HG03095 (cell line): ENCODE measurements around the gene CREB3.

Experiments
- ATAC-seq: cut with Tn5 transposase; IDR thresholded peaks from one replicate; pipeline ENCODE4 v1.9.1; 2021; ENCODE audit warnings: moderate library complexity; ENCODE audit not compliant: unreplicated experiment

Gene CREB3

DNA sequence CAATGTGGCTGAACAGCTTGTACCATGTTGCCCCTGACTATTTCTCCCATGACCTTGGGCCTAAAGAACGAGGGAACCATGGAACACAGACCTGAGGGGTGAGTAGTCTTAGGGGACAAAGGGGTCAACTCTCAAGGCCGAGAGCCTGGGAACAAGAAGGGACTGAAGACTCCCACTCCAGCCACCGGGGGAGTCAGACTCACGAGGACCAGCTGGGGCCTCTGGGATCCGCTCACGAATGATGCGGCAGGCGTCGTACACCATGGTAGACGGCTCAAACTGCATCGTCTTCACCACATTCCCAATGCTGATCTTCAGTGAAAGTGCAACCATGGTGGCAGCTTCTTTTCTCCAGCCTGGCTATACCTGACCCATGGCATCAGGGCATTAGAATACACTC is 7.1 kb upstream of the CREB3 start:
- ATAC-seq, result no peak

- ATAC-seq, result no peak
These were observed 5.5 kb upstream of the CREB3 start for GRCh38 chr9:35726931-35727330.

DNA sequence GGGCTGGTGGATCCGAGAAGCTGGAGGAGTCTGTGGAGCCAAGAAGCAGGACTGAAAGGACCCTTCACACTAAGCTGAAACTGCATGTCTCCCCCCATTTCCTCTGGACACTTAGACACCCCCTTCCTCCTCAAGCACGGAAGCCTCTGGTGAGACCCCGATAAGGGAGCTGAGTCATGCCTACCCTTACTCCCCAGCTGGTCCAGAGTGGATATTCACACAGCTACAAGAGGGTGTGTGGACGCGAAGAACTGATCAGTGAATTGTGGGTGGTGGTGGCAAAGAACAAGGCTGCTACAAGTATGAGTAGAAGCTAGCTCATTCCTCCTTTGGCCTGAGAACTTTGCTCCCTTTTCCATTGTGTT is 4.8 kb upstream of the CREB3 start:
- ATAC-seq, result no peak

DNA sequence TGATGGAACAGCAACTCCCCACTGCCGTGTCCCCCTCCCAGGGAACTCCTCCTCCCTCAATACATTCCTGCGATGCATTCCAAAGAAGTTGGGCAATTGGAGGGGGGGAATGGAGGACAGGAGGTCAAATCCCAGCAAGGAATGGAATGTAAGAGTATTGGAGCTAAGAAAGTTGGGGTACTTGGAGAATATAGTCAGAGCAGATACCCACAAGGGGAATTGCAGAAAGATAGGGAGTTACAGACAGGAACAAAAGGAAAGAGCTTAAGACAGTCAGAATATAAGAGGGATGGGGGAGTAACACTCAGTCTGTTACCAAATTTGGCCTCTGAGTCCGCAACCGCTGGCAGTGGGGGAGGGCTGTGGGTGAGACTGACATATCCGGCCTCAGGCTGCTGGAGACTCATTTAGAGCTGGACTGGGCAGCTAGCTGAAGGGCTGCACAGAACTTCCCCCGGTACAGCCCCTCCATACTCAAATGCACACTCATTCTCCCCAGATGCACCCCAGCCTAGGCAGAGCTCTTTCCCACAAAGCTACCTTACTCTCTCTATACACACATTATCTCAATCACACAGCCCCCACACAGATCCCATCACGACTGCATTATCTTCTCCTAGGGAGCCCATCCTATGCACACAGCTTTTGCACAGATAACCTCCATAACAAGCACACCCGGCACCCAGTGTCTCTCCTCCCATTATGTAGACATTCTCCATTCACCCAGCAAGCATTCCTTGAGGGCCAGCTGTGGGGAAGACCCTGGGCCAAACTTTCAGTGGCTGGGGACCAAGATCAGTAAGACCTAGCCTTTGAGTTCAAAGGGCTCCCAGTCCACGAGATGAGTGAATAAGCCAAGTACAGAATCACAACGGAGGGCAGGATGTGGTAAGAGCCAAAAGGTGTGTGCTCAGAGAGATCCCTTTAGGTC is 4.2 kb upstream of the CREB3 start:
- ATAC-seq, result no peak

- no peak for ATAC-seq
These were observed 3.4 kb upstream of the CREB3 start for GRCh38 chr9:35729101-35729500.

DNA sequence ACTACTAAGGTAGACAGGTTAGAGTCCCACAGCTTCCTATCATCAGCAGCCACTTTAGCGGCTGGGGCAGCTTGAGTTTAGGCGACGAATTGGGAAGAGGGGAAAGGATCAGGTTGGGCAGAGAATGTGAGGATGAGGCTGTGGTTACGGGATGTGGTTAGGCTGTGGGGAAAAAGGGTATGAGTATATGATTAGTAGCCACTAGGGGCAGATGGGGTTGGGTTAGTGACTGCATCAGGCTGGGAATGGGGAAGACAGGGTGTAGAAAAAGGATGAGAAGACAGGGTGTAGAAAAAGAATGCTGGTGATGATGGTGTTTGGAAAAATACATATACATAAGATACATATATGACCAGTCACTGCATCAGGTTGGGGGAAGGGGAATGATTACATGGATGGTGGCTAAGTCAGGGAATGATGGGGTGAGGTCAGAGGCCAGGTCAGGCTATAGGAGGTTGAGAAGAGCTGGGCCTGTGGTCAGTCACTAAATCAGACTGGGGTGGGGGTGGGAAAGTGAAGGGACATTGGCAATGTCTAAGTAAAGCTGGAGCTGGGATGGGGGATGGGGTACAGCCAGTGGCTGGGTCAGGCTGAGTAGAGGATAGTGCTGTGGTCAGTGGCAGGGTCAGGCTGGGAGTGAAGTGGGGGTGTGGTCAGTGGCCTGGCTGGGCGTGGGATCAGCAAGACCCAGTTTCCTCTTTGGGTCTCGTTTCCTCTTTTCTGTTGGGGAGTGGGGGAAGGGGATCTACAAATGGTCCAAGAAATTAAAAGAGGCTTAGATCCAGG is 2.6 kb upstream of the CREB3 start:
- ATAC-seq, result no peak

DNA sequence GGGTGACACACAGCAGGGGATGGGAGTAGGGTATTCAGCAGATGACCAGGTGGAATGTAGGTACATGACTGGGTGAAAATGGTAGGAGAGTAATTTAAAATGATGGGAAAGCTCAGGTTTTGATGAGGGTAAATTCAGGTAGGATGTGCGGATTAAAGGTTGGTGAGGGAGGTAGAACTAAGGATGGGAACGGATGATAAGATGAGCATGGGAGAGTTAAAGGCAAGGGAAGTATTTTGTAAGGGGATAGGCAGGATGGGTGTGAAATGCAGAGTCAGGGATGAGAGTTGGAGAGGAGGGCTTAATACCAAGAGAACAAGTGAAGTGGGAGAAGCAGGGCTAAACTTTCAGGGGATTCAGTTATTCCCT is 2.0 kb upstream of the CREB3 start:
- no peak for ATAC-seq

DNA sequence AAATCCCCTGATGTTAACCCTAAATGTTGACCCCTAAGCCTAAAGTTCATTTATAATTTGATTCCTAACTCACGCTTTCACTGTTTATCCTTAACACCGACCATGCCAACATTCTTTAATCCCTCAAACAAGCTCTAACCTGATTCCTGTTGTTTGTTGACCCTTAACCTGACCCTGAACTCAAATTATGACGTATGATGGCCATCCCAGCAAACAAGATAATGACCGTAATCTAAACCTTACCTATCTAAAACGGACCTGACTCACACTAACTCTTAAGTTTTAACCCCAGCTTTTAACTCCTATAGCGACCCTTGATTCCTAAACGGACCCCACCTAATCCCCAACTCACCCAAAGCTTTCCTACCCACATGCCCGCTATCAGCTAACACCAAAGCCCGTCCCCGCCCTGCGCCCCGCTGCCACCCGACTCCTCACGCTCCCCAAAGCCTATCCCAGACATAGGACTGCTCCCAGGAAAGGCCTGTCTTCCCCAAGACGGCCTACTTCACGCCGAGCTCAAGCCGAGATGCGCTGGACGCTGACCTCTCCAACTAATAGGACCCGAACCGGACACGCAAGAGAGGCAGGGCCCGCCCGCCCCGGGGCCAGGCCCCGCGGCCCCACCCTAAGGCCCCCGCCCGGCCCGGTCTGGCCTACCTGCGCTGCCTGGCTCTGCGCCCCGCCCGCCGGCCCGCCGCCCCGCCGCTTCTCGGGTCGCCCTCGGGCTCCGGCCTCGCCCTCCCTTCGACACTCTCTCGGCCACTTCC is 866 bp upstream of the CREB3 start:
- ATAC-seq, result no peak

DNA sequence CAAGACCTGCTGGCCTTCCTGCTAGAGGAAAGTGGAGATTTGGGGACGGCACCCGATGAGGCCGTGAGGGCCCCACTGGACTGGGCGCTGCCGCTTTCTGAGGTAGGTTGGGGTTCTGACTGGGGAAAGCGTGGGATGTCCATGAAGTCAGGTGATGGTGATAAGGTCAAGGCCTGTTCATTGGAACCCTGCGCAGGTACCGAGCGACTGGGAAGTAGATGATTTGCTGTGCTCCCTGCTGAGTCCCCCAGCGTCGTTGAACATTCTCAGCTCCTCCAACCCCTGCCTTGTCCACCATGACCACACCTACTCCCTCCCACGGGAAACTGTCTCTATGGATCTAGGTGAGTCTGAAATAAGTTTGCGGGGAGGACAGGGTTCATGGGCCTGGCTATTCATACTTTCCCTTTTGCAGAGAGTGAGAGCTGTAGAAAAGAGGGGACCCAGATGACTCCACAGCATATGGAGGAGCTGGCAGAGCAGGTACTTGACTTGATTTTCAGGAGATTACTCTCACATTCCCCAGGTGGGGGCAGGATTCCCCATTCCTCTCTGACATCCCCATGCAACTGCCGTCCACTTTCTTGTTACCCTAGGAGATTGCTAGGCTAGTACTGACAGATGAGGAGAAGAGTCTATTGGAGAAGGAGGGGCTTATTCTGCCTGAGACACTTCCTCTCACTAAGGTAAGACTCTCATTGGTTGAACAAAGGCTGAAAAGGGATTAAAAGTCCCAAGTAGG is 505 bp downstream of the CREB3 start:
- ATAC-seq, result no peak

DNA sequence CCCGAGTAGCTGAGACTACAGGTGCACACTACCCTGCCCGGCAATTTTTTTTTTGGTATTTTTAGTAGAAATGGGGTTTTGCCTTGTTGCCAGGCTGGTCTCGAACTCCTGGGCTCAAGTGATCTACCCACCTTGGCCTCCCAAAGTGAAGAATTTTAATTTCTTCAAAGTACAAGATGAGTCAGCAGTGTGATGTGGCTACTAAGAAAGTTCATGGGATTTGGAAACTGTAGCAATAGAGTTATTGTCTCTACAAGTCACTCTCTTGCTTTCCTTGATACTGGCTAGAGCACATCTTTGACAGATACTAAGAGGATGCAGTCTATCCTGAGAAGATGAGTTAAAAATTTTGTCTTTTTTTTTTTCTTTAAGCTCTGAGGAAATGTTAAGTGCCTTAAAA is 1.6 kb downstream of the CREB3 start:
- no peak for ATAC-seq

- no peak for ATAC-seq
These were observed 3.8 kb downstream of the CREB3 start for GRCh38 chr9:35736201-35736633.

GRCh38 chr9:35737143-35737542 is 4.7 kb downstream of the CREB3 start:
- no peak for ATAC-seq

DNA sequence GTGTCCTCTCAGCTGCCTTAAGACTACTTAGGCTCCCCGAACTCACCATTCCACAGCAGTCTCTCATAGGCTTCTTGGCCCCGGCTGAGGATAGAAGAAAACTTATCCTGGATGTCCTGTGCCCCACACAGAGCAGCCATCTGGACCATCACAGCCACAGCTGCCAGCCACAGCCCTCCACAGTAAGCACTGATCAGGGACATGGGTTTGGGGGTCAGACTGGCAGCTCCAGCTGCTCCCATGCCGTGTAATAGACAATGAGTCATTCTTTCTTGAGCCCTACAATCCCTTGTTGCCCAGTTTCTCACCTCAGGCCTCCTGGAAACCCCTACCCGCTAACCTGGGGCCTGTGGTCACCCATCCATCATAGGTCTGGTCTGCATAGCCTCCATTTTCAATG is 5.7 kb downstream of the CREB3 start:
- no peak for ATAC-seq

DNA sequence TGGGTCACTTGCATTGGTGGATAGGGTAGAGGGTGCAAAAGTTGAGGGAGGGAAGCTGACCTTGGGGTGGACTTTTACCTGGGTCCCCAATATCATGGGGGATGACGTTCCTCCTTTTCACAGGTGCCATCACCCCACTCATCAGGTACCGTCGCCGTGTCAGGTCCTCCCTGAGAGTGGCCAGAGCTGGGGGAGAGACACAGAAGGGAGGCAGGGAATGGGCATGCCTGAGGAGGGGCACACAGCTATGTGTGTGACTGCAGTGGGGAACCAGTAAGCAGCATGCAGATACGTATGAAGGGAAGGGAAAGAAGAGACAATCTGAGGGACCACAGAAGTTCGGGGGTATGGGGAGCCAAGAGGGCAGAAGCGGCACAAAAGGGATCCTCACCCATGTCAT is 6.5 kb downstream of the CREB3 start:
- ATAC-seq, result no peak

DNA sequence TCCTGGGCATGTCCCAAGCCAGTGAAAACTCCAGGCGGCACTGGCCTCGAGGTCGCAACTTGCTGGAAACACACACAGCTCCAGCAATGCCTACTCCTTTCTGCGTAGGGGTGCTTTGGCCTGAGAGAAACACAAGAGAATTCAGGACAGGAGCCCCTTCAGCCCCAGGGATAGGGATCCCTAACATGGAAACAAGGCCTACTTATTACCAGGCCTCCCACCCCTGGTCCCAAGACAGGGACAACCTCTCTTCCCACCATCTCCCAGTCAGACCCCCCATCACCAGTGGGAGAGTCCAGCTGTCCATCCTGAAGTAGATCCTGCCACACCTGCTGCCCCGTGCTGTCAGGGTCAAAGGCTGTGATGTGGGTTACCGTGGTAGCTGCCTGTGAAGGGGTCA is 7.8 kb downstream of the CREB3 start:
- ATAC-seq, result no peak

DNA sequence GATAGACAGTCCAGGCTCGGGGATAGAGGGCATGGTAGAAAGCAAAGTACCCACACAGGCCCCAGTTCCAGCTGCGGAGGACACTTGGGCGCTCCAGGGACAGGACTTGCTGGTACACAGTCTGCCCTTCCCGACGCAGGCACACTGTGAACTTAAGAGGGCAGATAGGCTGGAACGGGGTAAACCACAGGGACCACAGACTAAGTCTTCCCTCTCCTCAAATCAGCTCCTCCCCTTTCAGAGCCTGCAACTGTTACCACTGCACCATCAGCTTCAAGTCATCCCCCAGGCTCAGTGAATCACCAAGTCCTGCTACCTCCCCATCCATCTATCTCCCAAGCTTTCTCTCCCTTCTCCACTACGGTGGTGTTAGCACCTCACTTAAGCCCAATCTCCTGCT is 9.3 kb downstream of the CREB3 start:
- ATAC-seq, result no peak

DNA sequence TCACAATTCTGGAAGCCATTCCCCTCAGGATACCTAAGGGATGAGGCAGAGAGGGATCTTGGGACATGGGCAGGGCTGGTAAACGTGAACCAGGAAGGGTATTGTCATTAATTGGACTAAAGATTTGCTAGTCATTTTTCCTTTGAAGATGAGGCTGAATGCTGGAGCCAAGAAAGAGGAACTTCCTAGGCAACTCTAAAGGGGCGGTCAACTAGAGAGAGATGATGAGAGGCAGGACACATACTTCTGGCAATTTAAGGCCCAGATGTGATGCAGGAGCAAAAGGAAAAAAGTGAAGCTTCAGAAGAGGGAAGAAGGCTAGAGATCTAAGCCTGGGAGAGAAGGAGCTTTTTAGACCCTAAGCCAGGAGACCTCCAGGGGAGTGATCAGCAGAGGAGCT is 11.0 kb downstream of the CREB3 start:
- ATAC-seq, result no peak

- ATAC-seq, result no peak
These were observed 11.5 kb downstream of the CREB3 start for GRCh38 chr9:35743880-35744518.

DNA sequence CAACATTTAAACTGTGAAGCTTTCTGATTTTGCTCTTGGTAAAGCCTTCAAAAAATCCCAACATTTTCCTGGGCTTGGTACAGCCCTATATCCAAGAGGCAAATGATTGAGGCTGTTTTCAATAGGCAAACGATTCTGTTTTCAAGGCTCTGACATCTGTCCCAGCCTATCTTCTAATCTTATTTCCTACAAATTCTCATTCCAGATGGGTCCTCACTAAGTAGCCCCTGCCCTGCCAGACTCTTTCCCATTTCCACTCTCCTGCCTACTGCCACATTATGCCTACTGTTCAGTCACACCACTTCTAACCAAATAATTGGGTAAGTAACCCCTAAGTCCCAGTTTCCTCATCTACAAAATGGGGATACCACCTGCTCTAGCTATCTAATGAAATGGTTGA is 13.1 kb downstream of the CREB3 start:
- no peak for ATAC-seq

DNA sequence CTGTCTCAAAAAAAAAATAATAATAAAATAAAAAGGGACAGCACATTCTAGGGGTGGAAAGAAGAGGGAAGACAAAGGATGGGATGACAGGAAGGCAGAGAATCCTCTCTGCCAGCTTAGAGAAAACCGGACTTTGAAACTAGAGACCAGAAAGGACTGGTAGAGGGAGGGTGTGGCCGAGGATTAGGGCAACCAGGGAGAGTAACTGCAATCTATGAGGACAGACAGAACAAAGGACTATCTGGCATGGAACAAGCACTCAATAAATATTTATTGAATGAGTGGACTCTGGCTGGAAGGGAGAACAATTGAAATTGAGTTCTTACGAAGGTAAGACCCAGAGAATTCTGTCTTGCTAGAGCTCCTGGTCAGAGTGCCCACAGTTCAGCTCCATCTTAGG is 14.1 kb downstream of the CREB3 start:
- no peak for ATAC-seq
